GM21737 (cell line): ENCODE results near the gene RBM14.
"Not testable (repeated sequence)": the region's sequence is repeated elsewhere in the genome, so short reads cannot be mapped to it uniquely, and the experiment has no call there.

ENCODE experiments used
- ATAC-seq: cut with Tn5 transposase; IDR thresholded peaks from one replicate; pipeline ENCODE4 v1.9.1; 2021; ENCODE audit warnings: mild to moderate bottlenecking, moderate library complexity; ENCODE audit not compliant: unreplicated experiment

RBM14 gene

DNA sequence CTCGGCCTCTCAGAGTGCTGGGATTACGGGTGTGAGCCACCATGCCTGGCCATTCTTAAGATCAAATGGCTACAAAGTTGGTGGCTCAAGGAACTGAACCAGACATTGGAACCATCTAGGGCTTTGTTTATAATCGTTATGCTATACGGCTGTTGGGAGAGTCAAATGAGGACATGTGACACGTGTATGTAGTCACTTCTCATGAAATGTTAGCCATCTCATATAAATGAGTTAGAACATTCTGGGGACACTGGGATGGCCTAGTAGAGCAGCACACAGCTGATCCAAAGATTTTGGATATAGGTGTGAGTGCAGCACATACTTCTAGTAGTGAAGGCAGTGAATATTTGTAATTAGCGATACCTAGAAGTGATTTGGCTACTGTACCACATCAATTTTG is 15.5 kb downstream of the RBM14 start:
- no peak for ATAC-seq

DNA sequence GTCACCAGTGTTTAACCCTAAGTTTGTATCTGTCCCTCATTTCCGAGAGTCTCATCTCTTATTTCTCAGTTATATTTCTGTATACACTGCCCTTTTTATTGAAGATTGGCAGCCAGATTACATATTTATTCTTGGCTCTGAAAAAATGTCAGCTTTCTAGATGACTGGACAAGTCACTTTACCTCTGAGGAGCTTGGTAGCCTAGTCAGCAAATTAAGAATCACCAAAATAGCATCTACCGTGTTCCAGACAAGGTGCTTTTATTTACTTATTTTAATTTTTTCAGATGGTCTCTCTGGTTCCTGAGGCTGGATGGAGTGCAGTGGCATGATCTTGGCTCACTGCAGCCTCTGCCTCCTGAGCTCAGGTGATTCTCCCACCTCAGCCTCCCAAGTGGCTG is 16.5 kb downstream of the RBM14 start:
- no peak for ATAC-seq

DNA sequence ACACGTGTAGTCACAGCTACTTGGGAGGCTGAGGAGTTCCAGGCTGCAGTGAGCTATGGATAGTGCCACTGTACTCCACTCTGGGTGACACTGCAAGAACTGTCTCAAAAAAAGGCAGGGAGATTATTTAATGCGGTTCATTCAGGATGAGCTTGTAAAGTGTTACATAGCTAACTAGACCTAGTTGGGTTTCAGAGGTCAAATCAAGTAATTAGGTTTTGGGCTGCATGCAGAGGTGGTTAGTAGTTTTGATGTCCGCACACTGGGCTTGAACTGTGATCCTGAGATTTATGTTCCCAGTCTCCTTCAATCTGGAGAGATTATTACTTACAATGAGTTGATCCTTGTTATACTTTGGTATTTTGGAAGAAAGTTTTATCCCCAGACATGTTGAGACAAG is 20.0 kb downstream of the RBM14 start:
- no peak for ATAC-seq

DNA sequence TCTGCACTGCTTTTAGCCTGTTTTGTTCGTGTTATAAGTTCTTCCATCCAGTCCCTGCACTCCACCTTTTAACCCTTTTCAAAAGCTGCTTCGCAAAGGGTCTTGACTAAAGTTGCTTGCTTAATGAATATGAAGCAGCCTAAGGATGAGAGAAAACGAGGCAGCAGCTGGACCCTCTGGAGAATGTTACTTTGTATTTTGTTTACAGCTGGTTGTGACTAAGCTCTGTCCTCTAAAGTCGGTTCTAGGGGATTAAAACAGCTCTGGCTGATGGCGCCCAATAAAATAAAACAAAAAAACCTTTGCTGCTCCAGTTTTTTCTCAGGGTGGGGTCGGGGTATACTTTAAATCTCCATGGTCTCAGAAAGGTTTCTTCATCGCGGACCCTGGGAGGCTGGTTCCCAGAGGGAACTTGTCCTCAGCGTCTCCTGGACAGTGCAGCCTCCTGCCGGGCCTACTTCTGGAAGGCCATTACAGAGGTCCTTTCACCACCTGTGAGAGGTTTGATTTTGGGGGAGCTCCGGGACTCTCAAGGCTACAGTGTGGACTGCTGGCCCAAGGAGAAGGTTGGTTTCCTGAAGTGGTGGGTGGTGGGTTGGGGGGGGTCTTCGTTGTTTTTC is 21.2 kb downstream of the RBM14 start:
- no peak for ATAC-seq

DNA sequence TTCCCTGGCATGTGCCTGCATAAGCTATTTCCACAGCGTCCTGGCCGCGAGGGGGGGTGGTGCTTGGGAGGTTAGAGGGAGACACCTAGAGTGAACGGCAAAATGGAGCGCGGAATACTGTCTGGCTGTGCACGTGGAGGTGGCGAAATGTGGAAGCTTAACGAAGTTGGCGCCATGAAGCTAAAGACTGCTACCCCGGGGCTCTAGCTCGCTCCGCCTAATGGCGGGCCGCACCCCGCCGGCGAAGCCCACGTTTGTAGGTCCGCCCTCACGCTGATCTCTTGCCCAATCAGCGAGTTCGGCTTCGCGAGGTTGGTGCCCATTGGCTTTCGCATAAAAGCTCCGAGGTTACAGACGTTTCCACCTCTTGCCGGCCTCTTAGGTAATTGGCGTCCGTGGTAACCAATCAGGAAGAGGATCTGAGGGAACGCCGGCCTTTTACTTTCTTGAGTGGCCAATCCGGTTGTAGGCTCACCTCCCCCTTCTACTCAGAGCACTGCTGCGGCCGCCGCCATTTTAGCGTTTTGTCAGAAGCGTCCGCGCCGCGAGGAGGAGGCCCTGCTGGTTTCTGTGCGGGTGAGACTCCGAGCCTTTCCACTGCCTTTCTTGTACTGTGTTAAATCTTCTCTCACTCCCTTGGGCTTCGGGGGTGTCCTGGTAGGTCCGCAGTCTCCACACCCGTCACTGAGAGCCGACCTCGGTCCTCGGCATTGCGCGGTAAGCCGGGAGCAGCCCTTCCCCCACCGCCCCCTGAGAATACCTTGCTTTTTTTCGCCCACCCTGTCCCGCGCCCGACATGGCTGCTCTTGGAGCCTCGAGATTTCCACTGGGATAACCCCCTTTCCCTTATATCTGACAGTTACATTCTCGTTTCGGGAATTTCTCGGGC is 22.0 kb downstream of the RBM14 start, which contains the start of gene RBM4:
Gene RBM4 (plus strand): TSS at position 527 of the 889 bp plus-strand sequence. CDS start 1,009 bp downstream, outside the sequence.
- ATAC-seq = peak; percentile 95

DNA sequence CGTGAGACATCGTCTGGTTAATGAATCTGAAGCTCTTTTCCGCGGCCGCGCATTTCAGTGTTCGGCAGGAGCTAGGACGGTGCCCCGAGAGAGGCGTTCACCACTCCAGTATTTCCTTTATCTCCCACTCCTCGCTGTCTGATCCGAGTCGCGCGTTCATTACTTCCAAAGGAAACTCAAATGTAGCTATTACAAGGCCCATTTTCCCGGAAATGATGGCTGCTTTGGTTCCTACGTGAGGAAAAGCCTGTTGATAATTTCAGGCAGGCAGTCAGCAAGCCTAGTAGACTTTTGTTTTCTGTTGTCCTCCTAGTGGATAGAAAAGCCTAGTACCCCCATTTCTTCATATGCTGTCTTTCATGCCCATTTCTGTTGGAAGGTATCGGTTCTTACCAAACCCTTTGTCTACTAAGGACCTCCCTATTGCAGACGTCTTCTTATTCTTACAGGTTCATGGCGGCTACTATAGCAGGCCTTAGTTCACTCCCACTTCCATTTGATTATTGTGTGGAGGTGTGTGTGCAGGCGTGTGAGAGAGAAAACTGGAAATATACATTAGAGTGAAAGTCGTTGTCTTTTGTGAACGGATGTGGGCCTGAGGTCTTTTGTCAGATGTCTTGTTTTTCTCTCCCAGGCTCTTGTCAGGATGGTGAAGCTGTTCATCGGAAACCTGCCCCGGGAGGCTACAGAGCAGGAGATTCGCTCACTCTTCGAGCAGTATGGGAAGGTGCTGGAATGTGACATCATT is 22.8 kb downstream of the RBM14 start:
- no peak for ATAC-seq

DNA sequence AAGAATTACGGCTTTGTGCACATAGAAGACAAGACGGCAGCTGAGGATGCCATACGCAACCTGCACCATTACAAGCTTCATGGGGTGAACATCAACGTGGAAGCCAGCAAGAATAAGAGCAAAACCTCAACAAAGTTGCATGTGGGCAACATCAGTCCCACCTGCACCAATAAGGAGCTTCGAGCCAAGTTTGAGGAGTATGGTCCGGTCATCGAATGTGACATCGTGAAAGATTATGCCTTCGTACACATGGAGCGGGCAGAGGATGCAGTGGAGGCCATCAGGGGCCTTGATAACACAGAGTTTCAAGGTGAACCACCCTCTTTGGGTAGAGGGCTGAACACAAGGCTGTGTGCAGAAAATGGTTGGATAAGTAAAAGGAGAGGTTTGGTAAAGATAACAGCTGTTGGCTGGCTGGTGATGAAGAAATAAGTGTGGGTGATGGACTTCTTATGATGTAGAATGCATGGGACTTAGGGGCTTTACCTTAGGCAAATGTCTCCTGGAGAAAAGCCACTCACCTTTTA is 23.4 kb downstream of the RBM14 start:
- ATAC-seq = not testable (repeated sequence)

DNA sequence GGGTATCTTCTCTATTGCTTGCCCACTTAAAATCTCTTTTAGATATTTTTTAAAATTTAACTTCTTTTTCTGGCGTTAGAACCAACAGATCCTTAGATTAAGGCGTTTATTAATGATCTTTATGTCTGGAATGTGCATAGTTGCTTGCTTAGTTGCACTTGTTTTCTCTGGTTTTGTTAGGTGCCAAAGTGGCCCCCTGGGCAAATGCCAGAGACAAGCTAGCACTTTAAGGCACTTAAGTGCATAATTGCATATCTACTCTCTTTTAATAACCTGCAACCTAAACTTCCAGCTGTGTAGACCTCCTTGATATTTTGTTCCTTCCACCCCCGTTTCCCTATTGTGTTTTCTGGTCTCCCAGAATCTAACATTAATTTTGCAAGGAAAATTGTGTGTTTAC is 25.4 kb downstream of the RBM14 start:
- ATAC-seq = no peak

DNA sequence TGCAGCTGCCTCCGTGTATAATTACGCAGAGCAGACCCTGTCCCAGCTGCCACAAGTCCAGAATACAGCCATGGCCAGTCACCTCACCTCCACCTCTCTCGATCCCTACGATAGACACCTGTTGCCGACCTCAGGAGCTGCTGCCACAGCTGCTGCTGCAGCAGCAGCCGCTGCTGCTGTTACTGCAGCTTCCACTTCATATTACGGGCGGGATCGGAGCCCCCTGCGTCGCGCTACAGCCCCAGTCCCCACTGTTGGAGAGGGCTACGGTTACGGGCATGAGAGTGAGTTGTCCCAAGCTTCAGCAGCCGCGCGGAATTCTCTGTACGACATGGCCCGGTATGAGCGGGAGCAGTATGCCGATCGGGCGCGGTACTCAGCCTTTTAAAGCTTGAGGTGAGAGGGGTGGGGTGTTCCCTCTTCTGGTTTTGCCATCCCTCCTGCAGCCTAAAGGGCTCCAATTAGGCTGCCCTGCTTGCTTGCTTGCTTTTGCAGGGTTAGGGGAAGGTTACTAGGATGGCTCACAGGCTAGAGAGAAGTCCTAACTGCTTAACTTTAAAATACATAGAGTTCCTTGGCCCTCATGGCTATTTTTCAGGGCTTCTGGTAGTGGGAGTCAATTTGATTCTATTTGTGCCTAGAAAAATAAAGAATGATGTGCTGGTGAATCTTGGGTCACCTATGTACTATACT is 27.5 kb downstream of the RBM14 start:
- ATAC-seq = no peak

DNA sequence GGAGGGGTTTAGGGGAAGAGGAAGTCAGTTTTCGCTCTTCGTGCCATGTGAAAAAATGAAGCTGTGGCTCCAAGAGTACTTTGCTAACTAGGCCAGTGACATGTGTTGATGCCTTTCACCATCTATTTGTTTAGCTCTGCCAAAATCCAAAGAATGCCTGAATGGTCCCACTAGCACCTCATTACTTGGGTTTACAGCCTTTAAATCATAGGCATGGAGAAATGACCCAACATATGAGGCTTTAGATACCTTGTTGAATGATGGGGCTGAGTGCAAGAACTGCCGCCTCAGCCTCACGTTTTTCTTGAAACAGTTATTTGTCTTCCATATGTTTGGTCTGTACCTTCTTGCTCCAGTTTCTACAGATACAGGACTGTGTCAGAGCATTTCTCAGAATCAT is 30.4 kb downstream of the RBM14 start:
- ATAC-seq = no peak

DNA sequence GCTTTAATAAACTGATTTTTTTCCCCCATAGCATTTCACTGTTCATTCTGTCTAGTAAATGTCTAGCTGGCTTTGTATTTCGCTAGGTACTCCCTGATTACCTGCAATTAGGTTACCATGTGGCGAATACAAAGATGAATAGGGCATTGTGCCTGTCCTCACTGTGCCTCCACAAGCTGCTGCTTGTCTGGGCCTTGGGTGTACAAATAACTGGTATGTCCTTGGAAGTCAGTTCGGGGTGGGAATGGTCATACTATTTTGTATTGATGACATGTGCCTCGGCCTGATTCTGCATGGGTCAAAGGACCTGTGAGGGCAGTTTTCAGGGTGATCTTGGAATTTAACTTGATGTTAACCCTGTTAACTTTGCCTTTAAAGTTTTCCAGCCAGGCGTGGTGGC is 33.5 kb downstream of the RBM14 start:
- no peak for ATAC-seq

DNA sequence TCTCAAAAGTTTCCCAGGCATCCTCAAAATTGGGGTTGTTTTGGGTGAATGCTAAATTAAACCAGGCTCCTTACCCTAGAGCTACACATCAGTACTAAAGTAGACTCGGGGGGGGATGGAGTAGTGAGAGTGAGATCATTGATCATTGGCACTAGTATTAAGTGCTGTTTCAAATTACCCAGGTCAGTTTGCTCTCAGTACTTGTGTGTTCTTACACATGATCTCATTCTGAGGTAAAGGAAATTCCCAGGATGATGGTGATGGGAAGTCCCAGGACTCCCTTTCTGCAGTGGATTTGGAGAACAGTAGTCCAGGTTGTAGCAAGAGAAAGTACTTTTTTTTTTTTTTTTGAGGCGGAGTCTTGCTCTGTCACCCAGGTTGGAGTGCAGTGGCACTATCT is 34.6 kb downstream of the RBM14 start:
- ATAC-seq = no peak

DNA sequence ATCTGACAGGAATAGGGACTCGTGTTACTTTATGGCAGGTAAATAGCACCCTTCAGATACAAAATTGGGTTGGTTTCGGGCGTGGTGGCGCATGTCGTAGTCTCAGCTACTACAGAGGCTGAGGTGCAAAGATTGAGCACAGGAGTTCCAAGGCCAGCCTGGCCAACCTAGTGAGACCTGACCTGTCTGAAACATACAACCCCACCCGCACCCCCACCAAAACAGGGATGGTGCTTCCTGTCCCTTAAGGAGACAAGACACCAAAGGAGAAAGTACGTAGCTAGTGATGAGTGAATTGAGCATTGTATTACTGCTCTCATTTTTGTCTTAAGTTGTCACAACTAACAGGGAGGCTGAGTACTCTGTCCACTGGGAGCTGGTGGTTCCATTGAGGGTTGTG is 36.2 kb downstream of the RBM14 start:
- no peak for ATAC-seq

DNA sequence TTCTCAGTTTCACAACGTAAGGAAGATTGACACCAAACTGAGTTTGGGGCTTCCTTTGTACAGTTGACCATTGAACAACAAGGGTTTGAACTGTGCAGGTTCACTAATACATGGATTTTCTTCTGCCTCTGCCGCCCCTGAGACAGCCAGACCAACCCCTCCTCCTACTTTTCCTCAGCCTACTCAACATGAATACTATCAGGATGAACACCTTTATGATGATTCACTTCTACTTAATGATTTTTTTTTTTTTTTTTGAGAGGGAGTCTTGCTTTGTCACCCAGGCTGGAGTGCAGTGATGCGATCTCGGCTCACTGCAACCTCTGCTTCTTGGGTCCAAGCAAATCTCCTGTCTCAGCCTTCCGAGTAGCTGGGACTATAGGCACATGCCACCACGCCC is 36.7 kb downstream of the RBM14 start:
- no peak for ATAC-seq

DNA sequence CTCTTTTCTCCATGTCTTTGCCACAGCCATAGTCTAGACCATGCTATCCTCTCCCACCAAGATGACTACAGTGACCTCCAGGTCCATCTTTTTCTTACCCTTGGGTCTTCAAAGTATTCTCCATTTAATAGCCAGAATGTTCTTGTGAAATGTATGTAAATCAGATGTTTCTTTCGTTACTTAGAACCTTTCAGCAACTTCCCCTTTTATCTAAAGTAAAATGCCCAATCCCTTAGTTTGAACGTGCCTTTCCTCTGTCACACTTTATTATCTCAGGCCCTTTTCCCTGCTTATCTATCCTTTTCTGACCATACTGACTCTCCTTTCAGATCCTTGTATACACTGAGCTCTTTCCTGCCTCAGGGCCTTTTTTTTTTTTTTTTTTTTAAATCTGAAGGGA is 43.3 kb downstream of the RBM14 start:
- no peak for ATAC-seq

DNA sequence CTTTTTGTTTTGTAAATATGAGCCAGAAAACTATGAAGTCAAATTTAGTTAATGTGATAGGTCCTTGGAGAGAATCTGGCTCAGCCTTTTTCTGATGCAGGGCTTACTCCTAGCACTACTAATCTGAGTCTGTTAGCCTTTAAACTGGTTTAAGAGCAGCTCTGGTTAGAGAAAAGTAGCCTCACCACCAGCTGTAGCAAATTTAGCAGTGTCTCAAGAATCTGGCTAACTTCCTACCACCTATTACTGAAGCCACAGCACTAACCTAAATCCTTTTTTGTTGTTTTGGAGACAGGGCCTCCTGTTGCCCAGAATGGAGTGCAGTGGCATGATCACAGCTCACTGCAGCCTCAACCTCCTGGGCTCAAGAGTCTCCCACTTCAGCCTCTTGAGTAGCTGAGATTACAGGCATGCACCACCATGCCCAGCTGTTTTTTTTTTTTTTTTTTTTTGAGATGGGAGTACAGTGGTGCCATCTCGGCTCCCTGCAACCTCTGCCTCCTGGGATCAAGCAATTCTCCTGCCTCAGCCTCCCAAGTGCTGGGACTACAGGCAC is 47.4 kb downstream of the RBM14 start:
- no peak for ATAC-seq

DNA sequence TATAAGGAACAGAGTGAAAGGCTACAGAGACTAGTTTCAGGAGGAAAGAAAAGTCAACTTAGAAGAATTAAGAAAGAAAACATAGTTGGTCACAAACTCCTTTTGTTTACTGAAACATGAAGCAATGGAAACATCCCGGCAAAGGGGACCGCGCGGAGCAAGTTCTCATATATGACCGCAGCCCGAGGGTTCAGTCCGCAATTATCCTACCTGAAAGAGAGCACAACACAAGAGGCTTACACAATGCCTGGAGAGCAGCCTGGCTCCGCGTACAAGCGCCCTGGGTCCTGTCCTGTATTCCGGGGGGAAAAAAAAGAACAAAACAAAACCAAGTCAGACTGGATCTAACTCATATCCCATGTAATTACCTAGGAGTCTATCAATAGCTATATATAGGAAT is 48.9 kb downstream of the RBM14 start:
- no peak for ATAC-seq

DNA sequence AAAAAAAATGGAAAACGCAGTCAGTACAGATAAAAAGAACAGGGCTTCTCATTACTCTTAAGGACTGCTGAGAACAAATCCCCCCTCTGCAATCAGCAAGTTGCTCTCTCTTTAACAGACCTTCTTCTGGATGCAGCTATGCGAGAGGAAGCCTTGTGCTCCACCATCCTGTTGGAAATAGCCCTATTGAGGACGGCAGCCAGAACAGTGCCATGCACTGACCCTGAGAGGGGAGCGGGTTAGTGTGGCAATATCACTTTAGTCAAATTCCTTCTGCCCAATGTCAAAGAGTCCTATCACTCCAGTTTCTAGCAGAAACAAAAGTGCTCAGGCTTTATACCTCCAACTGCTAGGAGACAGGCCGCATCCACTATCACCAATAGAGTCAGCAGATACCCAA is 54.4 kb downstream of the RBM14 start:
- ATAC-seq = no peak

DNA sequence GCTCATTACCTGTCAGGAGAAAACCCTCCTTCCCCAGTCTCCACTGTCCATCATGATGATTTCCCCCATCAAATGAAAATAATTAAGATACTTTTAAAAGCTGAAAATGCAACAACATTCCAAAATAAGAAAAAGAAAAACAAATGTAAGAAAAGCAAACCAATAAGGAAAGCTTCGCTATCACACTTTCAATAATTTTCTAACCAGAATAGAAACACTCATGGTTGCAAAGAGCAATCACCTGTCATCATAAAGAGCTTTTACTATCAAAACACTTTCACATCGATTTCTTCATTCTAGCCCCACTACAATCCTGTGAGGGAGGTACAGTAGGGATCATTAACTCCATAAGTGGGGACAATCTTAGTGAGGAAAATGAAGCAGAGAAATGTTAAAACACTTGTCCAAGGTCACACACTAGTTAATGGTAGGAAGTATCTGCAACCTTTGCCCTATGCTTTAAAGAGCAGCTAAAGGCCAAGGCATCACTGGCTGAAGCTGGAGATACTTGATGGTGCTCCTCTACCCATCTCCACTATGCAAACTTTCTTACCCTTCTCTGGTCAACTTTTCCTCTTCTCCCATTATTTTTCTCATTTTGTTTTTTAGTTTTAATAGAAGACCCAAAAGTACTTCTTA is 58.7 kb downstream of the RBM14 start:
- ATAC-seq = no peak

DNA sequence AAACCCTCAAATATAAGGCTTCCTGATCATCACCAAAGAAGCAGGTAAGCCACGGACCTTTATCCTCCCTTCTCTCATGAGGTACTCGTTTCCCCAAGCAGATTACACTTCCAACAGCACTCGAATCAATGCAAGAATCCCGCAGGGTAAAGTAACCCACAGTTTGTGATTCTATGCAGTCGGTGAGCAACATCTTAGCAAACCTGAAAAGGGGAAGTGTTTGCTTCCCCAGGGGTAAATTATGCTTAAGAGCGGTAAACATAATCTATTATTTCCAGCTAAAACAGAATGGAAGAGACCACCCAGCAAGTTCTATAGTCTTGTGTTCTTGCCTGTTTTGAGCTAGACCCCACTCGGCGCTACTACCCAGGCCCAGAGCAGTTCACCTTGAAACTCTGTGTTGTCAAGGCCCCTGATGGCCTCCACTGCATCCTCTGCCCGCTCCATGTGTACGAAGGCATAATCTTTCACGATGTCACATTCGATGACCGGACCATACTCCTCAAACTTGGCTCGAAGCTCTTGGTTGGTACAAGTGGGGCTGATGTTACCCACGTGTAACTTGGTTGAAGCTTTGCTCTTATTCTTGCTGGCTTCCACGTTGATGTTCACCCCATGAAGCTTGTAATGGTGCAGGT is 60.0 kb downstream of the RBM14 start:
- ATAC-seq = no peak
